HG02763 (cell line): ENCODE data around the gene LRRC10B.

ENCODE experiments used
- ATAC-seq: cut with Tn5 transposase; IDR thresholded peaks from one replicate; pipeline ENCODE4 v1.9.1; 2021; ENCODE audit warnings: mild to moderate bottlenecking, moderate library complexity; ENCODE audit not compliant: unreplicated experiment

Gene LRRC10B

DNA sequence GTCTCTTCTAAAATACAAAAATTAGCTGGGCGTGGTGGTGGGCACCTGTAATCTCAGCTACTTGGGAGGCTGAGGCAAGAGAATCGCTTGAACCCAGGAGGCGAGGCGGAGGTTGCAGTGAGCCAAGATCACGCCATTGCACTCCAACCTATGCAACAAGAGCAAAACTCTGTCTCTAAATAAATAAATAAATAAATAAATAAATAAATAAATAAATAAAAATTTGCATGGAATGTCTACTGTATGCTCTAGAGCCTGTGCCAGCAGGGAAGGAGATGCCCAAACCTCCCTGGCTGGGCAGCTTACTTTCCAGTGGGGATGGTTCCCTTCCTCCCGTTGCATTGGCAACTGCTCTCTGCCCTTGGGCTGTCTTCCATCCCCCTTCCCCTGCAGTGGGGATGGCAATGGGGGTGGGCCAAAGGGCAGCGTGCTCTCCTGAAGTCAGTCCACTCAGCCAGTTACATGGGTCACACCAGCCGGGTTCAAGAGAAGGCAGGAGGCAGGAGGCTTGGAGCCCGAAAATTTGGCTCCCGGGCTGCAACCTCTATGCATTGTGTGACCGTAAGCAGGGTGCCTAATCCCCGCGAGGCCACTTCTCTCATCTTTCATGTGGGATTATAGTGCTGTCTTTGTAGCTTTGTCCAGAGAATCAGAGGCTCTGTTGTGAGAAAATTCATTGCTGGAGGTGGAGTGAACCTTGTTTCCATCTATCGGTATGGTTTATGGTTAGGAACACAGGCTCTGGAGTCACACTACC lies 1.4 kb upstream of the LRRC10B start:
- no peak for ATAC-seq

DNA sequence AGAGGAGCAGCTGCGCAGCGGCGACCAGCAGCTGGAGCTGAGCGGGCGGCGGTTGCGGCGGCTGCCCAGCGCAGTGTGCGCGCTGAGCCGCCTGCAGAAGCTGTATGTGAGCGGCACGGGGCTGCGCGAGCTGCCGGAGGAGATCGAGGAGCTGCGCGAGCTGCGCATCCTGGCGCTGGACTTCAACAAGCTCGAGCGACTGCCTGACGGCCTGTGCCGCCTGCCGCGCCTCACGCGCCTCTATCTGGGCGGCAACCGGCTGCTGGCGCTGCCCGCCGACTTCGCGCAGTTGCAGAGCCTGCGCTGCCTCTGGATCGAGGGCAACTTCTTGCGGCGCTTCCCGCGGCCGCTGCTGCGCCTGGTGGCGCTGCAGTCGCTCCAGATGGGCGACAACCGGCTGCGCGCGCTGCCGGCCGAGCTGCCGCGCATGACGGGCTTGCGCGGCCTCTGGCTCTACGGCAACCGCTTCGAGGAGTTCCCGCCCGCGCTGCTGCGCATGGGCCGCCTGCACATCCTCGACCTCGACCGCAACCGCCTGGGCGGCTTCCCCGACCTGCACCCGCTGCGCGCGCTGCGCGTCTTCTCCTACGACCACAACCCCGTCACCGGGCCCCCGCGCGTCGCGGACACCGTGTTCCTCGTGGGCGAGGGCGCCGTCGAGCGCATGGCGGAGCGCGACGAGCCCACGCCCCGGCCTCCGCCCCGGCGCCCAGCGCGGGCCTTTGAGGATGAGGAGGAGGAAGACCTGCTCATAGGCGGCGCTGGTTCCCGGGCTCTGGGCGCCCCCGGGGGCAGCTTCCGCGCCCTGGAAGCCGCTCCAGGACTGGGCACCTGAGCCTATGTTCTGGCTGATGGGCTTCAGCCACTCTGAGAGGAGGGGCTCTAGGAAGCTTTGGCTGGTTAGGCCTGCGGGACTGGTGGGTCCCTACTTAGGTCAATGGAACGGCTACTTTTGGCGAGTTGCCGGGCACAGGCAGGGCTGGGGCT lies 787 bp downstream of the LRRC10B start:
- no peak for ATAC-seq

DNA sequence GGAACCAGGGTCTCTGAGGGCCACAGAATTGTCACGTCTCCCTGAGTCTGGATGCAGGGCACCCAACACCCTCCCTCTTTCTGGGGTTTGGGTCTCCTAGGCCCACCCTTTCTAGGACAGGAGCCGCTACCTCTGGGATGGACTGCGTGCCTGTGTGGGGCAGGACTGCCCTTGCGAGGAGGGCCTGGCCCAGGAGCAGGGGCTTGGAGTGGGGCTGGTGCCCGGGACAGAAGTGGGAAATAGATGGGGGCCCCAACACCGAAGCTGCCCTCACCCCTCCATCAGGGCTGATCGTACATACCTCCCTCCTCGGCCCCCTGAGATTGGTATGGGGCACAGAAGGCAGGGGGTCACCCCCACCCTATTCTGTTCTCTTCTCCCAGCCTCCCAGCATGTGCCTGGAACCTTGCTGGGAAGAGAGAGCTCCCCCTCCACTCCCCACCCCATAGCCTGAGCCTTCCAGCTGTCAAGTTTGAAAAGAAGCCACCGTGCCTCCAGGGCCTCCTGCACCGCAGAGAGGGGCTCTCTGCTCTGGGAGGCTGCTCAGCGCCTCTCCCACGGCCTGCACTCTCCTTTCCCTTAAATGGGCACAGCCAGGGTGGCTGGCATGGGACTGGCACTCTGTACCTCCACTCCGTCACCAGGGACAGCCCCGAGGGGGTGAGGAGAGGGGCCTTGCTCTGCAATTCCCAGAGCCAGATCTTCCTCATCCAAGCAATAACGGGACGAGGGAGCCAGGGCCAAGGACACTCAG lies 1.8 kb downstream of the LRRC10B start:
- no peak for ATAC-seq

DNA sequence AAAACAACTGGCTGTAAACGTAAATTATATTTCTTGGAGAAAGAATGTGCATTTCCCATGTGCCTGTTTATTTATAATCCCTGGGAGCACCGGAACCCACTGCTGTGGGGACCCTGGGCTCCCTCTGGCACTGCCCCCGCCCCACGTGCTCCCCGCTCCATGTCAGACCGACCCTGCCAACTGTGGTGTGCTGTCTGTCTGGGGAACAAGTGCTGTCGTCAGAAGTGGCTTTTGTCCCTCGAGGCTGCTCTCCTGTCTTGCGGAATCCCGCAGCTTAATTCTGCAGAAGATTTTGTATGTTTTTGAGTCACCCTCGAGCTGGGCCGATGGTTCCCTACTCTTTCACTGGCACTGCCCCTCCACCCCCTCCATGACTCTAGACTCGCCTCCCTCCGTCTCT lies 2.4 kb downstream of the LRRC10B start:
- no peak for ATAC-seq

DNA sequence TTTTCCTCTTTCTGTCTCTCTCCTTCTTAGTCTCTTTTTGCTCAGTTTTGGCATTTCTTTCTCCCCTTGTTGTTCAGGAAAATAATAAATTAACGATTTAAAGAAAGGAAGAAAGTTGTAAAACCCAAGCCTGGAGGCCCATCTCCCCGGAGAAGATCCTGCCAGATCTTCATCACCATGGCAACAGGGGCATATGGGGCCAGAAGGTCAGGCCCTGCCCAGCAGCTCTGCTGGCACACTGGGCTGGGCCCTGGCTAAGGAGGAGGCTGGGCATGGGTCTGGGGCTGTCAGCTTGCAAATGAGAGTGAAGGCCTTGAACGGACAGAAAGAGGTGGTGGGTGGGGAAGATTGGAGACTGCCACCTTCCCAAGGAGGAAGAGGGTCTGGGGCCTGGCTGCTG lies 2.8 kb downstream of the LRRC10B start:
- no peak for ATAC-seq

DNA sequence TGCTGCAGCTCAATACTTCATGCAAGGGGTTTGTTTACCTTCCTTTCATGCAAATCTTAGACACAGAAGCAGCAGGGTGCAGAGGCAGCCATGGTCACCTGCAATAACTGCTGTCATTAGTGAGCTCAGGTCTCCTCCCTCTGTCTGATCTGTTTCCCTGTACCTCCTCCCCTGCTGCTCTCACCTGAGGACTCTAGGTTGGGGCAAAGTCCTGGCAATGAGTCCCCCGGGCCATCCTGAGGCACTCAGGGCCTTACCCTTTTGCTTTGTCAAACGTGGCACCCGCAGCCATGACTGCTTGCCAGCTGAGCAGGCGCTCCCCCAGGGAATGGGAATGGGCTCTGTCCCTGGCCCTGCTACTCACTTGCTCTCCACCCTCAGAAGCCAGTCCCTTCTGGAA lies 3.9 kb downstream of the LRRC10B start:
- no peak for ATAC-seq

DNA sequence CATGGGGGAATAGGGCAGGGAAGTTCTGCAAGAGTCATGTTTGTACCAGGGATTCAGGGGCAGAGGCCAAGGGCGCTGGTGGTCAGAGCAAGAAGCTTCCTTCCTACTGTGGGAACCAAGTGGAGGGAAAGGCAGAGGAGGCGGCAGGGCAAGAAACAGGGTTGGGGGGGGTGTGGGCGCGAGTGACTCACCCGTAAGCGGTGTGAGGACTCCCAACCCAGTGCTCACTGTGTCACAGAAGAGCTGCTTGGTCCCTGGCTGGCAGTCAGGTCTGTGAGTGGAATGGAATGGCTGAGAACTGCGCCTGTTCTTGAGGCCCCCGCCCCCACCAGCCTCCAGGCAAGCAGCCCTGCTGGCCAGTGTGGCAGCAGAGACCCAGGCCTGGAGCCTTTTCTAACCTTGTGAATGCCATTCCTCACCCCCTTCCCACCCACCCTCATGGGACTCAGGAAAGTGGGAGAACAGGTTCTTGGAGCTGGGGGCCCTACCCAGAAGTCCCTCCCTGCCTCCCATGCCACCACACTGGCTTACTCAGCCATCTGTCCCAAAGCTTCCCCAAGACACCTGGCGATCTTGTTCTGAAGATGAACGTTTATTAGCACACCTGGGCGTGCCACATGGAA lies 4.7 kb downstream of the LRRC10B start:
- ATAC-seq: no peak

DNA sequence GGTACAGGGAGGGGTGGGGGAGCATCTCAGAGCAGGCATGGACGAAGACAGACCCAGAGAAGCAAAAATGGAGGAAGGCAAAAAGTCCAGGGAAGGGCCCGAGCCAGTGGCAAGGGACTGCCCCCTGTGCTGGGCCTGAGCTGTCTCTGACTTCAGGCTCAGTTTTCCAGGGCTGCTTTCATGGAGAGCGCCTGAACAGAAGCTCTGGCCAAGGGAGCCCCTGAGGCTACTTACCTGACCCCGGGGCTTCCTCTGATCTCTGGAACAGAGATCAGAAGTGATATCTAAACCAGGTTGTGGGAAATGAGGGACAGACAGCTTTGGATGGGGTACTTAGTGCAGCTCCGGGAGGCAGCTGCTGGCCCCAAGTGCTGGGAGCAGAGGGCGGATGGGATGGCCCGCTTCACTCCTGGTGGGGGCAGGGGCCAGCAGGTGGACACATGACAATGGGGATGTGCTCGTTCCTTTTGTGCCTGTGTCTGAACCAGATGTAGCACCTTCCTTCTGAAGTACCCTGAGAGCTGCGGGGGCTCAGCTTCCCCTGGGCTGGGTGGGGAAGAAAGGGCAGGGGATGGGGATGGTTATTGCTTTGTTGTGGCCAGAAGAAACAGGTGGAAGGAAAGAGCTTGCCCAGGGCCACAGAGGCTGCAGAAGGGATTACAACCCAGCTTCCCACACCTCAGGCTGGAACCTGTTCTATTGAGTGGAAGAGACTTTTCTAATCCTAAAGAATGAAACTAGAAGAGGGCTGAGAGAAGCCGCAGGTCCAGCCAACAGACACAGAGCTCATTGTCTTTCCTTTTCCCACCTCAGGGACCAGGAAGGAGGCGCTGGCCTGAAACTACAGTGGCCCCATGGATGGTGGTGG lies 5.7 kb downstream of the LRRC10B start:
- ATAC-seq: no peak

DNA sequence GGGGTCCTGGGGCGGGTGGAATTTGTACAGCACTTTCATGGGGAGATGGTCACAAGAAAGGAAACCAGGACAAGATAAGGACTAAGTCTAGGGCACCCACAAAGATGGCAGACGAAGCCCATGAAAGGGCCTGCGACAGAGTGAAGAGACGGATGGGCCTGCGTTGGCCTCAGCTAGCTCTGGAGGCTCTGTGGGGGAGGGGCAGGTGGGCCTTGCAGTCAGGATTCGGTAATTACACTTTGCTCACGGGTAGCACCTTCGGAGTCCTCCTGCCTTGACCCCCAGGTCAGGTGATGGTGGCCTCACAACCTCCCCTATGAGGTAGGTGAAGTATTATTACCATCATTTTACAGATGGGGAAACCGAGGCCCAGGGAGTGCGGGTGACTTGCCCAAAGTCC lies 7.1 kb downstream of the LRRC10B start:
- no peak for ATAC-seq

DNA sequence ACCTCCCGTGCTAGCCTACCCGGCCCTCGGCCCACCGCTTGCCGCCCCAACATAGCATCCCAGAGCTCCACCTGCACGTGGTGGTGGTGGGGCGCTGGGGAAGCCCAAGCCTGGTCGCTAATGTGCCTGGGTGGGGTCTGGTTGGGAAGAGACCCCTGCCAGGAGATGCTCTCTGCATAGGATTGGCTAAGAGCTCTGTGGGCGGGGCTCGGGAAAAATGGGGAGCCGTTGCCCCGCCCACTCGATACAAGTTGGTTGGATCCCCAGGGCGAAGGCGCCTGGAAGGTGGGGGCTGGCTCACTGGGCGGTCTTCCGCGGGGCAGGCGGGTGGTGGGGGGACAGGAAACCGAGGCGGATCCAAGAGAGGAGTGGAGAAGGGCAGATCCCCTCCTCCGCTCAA lies 7.6 kb downstream of the LRRC10B start:
- ATAC-seq: no peak

DNA sequence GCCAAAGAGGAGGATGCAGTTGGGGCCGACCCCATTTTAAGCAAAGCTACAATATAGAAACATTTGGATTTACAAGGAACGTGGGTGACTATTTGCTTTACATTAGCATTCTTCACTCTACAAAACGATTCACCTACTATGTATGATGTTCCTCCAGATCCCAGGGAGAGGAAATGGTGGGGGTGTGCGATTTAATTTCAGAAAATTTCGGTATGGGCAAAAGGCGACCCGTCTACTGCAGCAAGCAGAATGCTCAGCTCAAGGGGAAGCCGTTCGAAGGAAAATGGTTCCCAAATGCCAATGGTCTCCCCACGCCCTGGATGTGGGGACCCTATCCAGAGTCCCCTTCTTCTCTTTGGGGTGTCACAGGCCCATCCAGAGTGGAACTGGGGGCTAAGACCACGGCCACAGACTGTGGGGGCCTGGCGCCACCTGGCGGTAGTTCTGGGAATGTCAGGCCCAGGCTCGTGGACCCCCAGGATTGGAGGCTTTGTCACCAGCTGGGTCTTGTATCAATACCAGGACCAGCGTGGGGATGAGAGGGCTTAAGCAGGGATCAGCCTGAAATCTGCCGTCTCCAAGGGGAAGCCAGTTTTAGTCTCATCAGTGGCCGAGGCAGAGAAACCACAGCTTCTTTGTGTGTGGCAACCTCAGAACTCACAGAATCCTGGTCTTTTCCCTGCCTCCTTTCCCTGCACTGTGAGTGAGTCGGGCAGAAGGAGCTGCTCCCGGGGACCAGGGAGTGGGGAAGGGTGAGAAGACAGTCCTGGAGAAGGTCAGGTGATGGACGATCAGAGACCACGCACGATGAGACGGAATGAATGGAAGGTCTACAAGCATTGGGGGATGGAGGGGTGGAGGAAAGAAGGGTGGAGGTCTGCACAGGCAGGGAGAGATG lies 8.4 kb downstream of the LRRC10B start:
- ATAC-seq: no peak

DNA sequence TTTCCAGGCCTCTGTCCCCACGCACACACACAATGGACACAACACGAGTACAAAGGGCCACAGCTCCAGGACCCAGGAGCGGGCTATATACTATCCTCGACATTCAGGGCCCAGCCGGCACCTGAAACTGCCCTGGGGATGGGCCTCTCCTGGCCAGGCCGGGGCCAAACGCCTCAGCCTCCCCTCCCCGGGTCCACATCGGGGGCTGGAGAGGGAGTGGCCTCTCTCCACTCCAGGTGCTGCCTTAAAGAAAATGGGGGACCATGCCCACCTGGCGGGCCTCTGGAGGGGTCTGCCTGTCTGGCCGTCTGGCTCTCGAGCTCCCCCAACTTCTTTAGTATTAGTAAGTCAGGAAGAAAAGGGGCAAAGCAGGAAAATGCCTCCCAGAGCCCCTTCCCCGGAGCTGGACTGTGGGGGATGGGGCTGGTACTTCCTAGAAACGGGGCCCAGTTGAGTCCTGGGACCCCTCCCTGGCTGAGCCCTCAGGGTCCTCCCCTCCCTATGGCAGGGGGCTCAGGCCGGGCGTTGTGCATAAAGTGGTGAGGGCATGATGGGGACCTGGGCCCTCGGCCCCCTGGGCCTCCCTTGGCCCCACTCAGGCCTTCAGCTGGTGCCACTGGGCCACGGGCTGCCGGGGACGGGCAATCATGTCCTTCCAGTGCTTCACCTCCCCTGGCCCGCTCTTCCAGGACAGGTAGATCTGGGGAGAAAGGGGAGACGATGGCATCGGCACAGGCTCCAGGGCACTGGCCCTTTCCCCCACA lies 9.7 kb downstream of the LRRC10B start:
- ATAC-seq: no peak

DNA sequence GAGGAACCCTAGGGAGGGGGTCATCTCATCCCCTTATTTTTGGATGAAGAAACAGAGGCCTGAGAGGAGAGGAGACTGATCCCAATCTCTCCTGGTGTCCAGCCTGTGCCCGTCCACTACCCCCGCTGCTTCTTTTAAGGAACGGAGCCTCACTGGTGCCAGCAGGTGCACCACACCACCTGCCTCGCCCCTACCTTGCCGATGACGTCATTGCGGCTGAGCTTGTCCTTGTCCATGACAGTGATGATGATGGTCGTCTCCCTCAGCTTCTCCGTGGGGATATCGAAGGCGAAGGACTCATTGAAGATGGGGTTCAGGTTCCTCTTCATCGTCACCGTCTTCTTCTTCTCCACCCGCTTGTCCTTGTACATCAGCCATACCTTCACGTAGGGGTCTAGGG lies 14.3 kb downstream of the LRRC10B start:
- no peak for ATAC-seq

DNA sequence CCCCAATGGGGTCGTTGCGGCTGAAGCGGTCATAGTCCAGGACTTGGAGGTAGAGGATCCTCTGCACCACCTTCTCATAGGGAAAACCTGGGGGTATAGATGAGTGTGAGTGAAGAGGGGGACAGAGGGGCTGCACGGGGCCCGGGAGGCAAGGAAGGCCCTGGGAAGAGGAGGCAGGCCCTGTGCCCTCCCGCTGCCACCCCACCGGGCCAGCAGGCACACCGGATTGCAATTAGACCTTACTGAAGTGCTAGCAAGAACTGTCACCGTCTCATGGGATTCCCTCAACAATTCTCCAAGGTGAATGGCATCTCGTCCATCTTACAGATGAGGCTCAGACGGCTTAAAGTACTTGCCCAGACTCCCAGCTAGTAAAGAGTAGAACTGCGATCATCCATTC lies 15.9 kb downstream of the LRRC10B start:
- ATAC-seq: no peak

DNA sequence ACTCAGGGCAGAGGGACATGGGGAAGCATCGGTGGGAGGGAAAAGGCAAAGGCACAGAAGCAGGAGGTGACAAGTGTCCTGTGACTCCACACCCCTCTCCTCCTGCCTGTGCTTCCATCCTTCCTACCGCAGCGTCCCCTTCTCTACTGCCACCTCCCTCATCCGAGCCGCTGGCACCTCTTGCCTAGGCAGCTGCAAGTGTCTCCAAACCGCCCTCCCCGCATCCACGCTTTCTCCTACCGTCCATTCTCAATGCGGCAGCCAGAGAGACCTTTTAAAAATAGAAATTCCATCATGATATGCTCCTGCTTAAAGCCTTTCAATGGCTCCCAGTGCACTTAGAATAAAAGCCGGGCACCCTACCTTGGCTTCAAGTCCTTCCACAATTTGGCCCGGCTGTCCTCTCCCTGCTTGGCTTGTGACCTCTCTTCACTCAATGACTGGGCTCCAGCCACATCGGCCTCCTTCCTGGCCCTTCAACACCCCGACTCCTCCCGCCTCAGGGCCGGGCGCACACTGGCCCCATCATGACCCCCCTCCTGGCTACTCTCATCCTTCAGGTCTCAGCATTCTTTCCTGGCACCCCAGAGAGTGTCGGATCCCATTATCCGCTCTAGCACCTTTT lies 16.5 kb downstream of the LRRC10B start:
- no peak for ATAC-seq

DNA sequence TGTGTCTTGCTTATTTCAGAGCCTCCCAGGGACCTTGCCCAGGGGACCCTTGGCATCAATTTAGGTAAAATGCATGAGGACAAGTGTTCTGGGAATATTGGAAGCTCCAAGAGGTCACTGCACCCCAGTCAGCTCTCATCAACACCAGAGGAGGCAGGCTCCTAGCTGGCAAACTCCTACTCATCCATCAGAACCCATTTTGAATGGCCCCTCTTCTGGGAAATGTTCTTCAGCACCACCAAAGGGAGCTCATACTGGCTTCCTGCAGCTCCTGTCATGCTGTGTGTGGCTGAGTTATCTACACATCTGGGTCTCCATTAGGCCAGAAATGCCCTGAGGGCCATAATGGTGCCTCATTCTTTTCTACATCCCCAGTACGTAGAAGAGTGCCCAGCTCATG lies 17.7 kb downstream of the LRRC10B start:
- ATAC-seq: no peak

DNA sequence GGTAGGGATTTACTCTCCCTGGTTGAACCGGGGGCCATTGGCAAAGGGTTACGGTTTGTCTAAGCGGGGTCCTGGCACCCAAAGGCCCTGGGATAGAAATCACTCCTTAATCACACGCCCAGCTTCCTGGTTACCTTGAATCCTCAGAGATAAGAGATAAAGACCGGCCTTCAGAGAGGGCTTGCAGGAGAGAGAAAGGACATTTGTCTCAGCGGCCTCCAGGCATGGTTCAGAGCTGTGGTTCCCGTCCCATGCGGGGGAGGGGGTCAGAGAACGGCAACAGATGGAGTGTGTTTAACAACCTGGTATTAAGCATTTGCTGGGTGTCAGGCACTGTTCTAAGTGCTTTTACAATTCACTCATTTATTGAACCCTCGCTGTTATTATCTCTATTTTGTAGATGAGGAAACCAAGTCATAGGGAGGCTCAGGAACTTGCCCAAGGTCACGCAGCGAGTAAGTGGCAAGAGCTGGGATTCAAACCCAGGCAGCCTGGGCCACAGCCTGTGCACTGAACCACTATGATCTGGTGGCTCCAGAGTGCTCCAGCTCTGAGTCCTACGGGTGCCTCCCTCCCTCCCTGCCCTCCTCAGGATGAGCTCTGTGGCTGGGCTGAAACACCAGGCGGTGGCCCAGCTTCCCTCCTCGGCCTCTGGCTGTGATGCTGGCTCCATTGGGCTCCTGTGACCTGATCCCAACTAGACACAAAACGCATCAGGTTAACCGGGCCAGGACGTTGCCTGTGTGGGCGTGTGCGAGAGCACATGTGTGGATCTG lies 18.6 kb downstream of the LRRC10B start:
- no peak for ATAC-seq
